ENCODE data around the gene GRAMD2B.

GRAMD2B gene

DNA sequence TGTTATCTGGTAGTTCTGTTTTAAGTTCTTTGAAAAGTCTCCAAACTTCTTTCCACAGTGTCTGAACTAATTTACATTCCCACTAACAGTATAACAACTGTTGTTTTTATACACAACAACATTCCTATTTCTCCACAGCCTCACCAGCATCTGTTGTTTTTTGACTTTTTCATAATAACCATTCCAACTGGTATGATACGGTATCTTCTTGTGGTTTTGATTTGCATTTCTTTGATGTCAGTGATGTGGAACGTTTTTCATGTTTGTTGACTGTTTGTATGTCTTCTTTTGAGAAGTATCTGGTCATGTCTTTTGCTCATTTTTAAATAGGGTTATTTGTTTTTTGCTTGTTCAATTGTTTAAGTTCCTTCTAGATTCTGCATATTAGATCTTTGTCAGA, 12.6 kb upstream of the GRAMD2B start:
- Histone ChIP-seq H3K79me2 (ENCODE audit: insufficient read depth, low read length) (no peaks in the 10 kb centered on the region), H3K27me3 (ENCODE audit: insufficient read depth, low read length) (no peaks in the 10 kb centered on the region), H3K27ac (ENCODE audit: low read depth, low read length, poor library complexity, severe bottlenecking) (no peak overlapping the region), H3K9ac (ENCODE audit: low read length) (no peak overlapping the region), H3K9me3 (ENCODE audit: low read length) (no peaks in the 10 kb centered on the region), H3K4me1 (ENCODE audit: insufficient read depth, low read length, severe bottlenecking) (no peaks in the 10 kb centered on the region), H2AFZ (ENCODE audit: low read length) (no peak overlapping the region), H3K4me2 (ENCODE audit: low read length) (no peak overlapping the region), H3K36me3 (ENCODE audit: insufficient read depth, low read length) (no peaks in the 10 kb centered on the region), H4K20me1 (ENCODE audit: insufficient read depth, low read length) (no peaks in the 10 kb centered on the region), H3K9me2 (ENCODE audit: low read depth, low read length) (no peaks in the 10 kb centered on the region), H3F3A (ENCODE audit: insufficient read depth, low read length) (no peaks in the 10 kb centered on the region), H3K4me3 (ENCODE audit: low read depth, low read length, poor library complexity, severe bottlenecking) (no peak overlapping the region)
- no peak for TF ChIP-seq EZH2 (IDR thresholded peaks at IDR 0.05; ENCODE audit: borderline replicate concordance, low read length)
- TF ChIP-seq, protein P1, sequence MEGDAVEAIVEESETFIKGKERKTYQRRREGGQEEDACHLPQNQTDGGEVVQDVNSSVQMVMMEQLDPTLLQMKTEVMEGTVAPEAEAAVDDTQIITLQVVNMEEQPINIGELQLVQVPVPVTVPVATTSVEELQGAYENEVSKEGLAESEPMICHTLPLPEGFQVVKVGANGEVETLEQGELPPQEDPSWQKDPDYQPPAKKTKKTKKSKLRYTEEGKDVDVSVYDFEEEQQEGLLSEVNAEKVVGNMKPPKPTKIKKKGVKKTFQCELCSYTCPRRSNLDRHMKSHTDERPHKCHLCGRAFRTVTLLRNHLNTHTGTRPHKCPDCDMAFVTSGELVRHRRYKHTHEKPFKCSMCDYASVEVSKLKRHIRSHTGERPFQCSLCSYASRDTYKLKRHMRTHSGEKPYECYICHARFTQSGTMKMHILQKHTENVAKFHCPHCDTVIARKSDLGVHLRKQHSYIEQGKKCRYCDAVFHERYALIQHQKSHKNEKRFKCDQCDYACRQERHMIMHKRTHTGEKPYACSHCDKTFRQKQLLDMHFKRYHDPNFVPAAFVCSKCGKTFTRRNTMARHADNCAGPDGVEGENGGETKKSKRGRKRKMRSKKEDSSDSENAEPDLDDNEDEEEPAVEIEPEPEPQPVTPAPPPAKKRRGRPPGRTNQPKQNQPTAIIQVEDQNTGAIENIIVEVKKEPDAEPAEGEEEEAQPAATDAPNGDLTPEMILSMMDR (IDR thresholded peaks at IDR 0.05; ENCODE audit: low read length): no peak

DNA sequence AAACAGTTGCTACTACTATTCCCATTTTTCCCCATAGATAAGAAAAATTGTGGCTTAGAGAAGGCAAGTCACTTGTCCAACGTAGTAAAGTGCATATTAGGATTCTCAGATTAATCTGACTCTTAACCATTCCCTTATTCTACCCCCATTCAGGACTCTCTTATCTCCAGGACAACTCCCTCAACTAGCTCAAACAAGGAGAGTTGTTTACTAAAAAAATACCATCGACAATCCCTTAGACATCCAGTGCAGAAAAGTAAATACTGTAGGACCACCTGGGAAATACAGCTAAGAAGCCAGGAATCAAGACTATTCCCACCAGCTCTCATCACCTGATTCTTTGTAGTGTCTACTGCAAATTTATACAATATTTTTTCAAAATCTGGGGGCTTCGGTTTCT, 9.4 kb upstream of the GRAMD2B start:
- TF ChIP-seq, protein P1 (IDR thresholded peaks at IDR 0.05; ENCODE audit: low read length): no peak
- TF ChIP-seq EZH2 (IDR thresholded peaks at IDR 0.05; ENCODE audit: borderline replicate concordance, low read length): no peak
- H3K27me3 ChIP-seq (ENCODE audit: insufficient read depth, low read length): no peaks in the 10 kb centered on the region
- H3K4me3 ChIP-seq (ENCODE audit: low read depth, low read length, poor library complexity, severe bottlenecking): no peak overlapping the region
- H3K9me2 ChIP-seq (ENCODE audit: low read depth, low read length): no peaks in the 10 kb centered on the region
- H3K36me3 ChIP-seq (ENCODE audit: insufficient read depth, low read length): no peaks in the 10 kb centered on the region
- no peaks in the 10 kb centered on the region for H3F3A ChIP-seq (ENCODE audit: insufficient read depth, low read length)
- no peak overlapping the region for H3K4me2 ChIP-seq (ENCODE audit: low read length)
- H3K4me1 ChIP-seq (ENCODE audit: insufficient read depth, low read length, severe bottlenecking): no peaks in the 10 kb centered on the region
- H3K27ac ChIP-seq (ENCODE audit: low read depth, low read length, poor library complexity, severe bottlenecking): no peak overlapping the region
- no peaks in the 10 kb centered on the region for H3K9me3 ChIP-seq (ENCODE audit: low read length)
- no peak overlapping the region for H3K9ac ChIP-seq (ENCODE audit: low read length)
- H2AFZ ChIP-seq (ENCODE audit: low read length): no peak overlapping the region
- H4K20me1 ChIP-seq (ENCODE audit: insufficient read depth, low read length): no peaks in the 10 kb centered on the region
- H3K79me2 ChIP-seq (ENCODE audit: insufficient read depth, low read length): no peaks in the 10 kb centered on the region

DNA sequence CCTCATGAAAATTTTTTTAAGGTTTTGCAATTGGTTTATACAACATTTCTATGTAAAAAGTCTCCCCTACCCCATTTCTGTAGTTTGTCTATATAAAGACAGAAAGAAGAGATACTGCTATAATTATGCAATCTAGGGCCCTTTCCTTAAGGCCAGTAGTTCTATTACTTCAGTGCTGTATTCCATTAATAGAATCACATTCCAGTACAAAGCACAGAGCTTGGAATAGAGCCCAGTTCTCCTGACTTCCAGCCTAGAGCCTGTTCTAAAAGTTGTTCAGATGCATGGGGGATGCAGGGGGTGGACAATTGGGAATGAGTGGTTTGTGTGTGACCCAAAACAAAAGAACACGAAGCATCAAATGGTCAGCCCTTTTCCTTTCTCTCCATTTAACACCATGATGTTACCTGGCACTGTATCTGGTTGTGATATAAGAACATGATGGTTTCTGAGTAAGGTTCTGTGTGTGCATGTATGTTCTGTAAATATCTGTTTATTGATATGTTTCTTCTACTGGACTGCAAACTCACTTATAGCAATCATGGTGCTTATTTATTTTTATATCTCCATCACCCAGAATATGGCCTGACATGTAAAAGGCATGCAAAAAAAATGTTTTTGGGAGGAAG, 8.2 kb upstream of the GRAMD2B start:
- Histone ChIP-seq H3F3A (ENCODE audit: insufficient read depth, low read length) (no peaks in the 10 kb centered on the region), H3K9me3 (ENCODE audit: low read length) (no peaks in the 10 kb centered on the region), H3K9me2 (ENCODE audit: low read depth, low read length) (no peaks in the 10 kb centered on the region), H3K27ac (ENCODE audit: low read depth, low read length, poor library complexity, severe bottlenecking) (no peak overlapping the region), H3K79me2 (ENCODE audit: insufficient read depth, low read length) (no peaks in the 10 kb centered on the region), H3K27me3 (ENCODE audit: insufficient read depth, low read length) (no peaks in the 10 kb centered on the region), H3K4me3 (ENCODE audit: low read depth, low read length, poor library complexity, severe bottlenecking) (no peak overlapping the region), H4K20me1 (ENCODE audit: insufficient read depth, low read length) (no peaks in the 10 kb centered on the region), H3K9ac (ENCODE audit: low read length) (no peak overlapping the region), H3K36me3 (ENCODE audit: insufficient read depth, low read length) (no peaks in the 10 kb centered on the region), H3K4me2 (ENCODE audit: low read length) (no peak overlapping the region), H2AFZ (ENCODE audit: low read length) (no peak overlapping the region), H3K4me1 (ENCODE audit: insufficient read depth, low read length, severe bottlenecking) (no peaks in the 10 kb centered on the region)
- TF ChIP-seq, protein P1 (IDR thresholded peaks at IDR 0.05; ENCODE audit: low read length): no peak
- no peak for TF ChIP-seq EZH2 (IDR thresholded peaks at IDR 0.05; ENCODE audit: borderline replicate concordance, low read length)
